HFFc6 (cell line): ENCODE data around the gene PLPP1. TPM values are rescaled to one million over a fixed set of nuclear protein-coding genes. Genes with fewer than 3 reads are reported as not detected.

Source experiments
- DNase-seq: peaks from one replicate; pipeline ENCODE4 v3.0.0-alpha.2; 2018
- H3K27ac Mint-ChIP-seq: 2 replicates; pipeline ENCODE4 v1.8.0; 2020; ENCODE audit warnings: mild to moderate bottlenecking, mixed read lengths
- H3K27me3 Mint-ChIP-seq: 2 replicates; pipeline ENCODE4 v1.8.0; 2021; ENCODE audit warnings: mild to moderate bottlenecking, moderate library complexity, mixed read lengths; ENCODE audit not compliant: insufficient read depth
- H3K36me3 Mint-ChIP-seq: 2 replicates; pipeline ENCODE4 v1.8.0; 2021; ENCODE audit warnings: low read depth, mixed read lengths
- H3K4me1 Mint-ChIP-seq: 2 replicates; pipeline ENCODE4 v1.8.0; 2020; ENCODE audit warnings: low read depth, mixed read lengths
- H3K4me3 Mint-ChIP-seq: 2 replicates; pipeline ENCODE4 v1.8.0; 2020; ENCODE audit warnings: mild to moderate bottlenecking, moderate library complexity, mixed read lengths
- H3K9me3 Mint-ChIP-seq: 2 replicates; pipeline ENCODE4 v1.8.0; 2020; ENCODE audit warnings: mild to moderate bottlenecking, mixed read lengths
- CTCF ChIP-seq: fragments of 200-600 bp; sonication (generic); IDR thresholded peaks from 2 replicates; pipeline ENCODE4 v1.5.0; 2021; ENCODE audit warnings: antibody characterized with exemption, mild to moderate bottlenecking
- total RNA-seq, 6 experiments: library from RNA; stranded (reverse); fragmentation: NEBNext Ultra II Directional; extraction: Animal tissue kit (Norgen Biotek cat#: 25700); gene quantifications; 2 replicates in 1 of 6; 3 replicates in 5 of 6; pipeline ENCODE4 v1.2.3, GENCODE V29; 2021

Gene PLPP1
- total RNA-seq, 6 experiments from 2014 or later: 20.4 to 28.0 (median 23.3) TPM

GRCh38 chr5:55492449-55492848, 42.3 kb downstream of the PLPP1 start:
- Mint-ChIP-seq H3K9me3 (no peaks in the 10 kb centered on the region), H3K4me3 (no peak overlapping the region), H3K4me1 (no peaks in the 10 kb centered on the region), H3K36me3 (no peaks in the 10 kb centered on the region), H3K27me3 (no peaks in the 10 kb centered on the region; the same call in 1 of the 2 replicates), H3K27ac (no peak overlapping the region)
- no peak for DNase-seq
- no peak for TF ChIP-seq CTCF

- H3K36me3 Mint-ChIP-seq: no peaks in the 10 kb centered on the region
- no peak for TF ChIP-seq CTCF
- no peak overlapping the region for H3K4me3 Mint-ChIP-seq
- no peak overlapping the region for H3K27ac Mint-ChIP-seq
- no peaks in the 10 kb centered on the region for H3K9me3 Mint-ChIP-seq
- no peaks in the 10 kb centered on the region for H3K27me3 Mint-ChIP-seq
- DNase-seq: no peak
- peaks cover 29% of the 10 kb centered on the region for H3K4me1 Mint-ChIP-seq
These were observed 49.7 kb downstream of the PLPP1 start for GRCh38 chr5:55485073-55485472.

DNA sequence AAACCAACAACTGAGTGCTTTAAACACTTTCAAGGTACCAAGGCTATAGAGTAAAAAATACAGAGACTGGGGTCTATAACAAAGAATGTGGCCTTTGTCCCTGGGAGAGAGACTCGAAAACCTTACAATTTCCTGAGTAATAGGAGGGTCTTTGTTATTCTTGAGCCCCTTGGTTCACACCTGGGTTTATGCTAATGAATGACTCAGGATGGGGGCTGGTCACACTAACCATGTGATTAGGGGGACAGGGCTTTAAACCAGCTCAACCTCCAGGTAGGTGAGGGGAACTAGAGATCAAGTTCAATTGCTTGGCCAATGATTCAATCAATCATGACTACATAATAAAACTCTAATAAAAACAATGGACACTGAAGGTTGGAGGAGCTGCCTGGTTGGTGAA, 50.2 kb downstream of the PLPP1 start:
- peaks cover 32% of the 10 kb centered on the region for H3K4me1 Mint-ChIP-seq
- no peaks in the 10 kb centered on the region for H3K27me3 Mint-ChIP-seq
- no peak overlapping the region for H3K27ac Mint-ChIP-seq
- no peak for DNase-seq
- H3K36me3 Mint-ChIP-seq: no peaks in the 10 kb centered on the region
- H3K4me3 Mint-ChIP-seq: no peak overlapping the region
- TF ChIP-seq CTCF: no peak
- no peaks in the 10 kb centered on the region for H3K9me3 Mint-ChIP-seq

DNA sequence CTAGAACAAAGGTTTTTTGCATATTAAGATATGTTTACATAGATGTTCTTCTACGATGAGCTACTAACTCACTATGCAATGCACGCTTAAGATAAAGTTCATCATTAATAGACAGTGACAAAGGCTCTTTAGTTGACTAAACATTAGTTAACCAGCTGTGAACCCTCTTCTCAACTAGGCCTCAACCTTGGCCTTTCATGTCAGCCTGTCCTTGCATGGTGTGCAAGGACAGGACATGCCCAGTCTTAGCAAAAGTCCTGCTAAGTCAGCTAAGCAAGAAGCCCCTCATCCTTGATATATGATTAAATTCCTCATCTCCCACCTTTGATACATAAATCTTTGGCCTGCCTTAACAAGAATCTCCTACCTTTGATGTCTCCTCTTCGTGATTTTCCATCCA, 50.9 kb downstream of the PLPP1 start:
- H3K9me3 Mint-ChIP-seq: no peaks in the 10 kb centered on the region
- no peak overlapping the region for H3K4me3 Mint-ChIP-seq
- H3K4me1 Mint-ChIP-seq: peaks cover 32% of the 10 kb centered on the region
- no peaks in the 10 kb centered on the region for H3K36me3 Mint-ChIP-seq
- no peak for TF ChIP-seq CTCF
- DNase-seq: no peak
- H3K27me3 Mint-ChIP-seq: no peaks in the 10 kb centered on the region
- no peak overlapping the region for H3K27ac Mint-ChIP-seq

GRCh38 chr5:55481293-55481855, 53.4 kb downstream of the PLPP1 start:
- DNase-seq: no peak
- no peaks in the 10 kb centered on the region for H3K9me3 Mint-ChIP-seq
- H3K27me3 Mint-ChIP-seq: no peaks in the 10 kb centered on the region
- H3K4me1 Mint-ChIP-seq: peaks cover 32% of the 10 kb centered on the region
- peak overlapping the region; percentile 63 for H3K4me3 Mint-ChIP-seq
- H3K27ac Mint-ChIP-seq: peak overlapping the region; percentile 62
- no peak for TF ChIP-seq CTCF
- no peaks in the 10 kb centered on the region for H3K36me3 Mint-ChIP-seq

DNA sequence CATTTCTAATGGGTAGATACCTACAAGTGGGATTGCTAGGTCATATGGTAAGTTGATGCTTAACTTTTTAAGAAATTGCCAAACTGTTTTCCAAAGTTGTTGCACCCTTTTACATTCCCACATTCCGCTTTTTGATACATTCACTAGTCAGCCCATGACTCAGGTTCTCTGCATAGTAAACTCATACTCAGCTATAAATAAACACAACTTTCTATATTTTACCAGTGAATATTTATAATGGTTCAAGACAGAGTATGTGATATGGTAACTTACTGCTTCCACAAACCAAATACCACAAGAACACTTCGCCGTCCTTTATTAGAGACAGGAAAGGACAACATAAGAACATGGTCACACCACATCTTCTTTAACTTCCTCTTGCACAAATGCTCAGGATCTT, 54.0 kb downstream of the PLPP1 start:
- H3K27ac Mint-ChIP-seq: peak overlapping the region; percentile 62
- H3K4me3 Mint-ChIP-seq: peak overlapping the region; percentile 63
- TF ChIP-seq CTCF: no peak
- no peaks in the 10 kb centered on the region for H3K36me3 Mint-ChIP-seq
- no peaks in the 10 kb centered on the region for H3K27me3 Mint-ChIP-seq
- H3K9me3 Mint-ChIP-seq: no peaks in the 10 kb centered on the region
- DNase-seq: peak; percentile 58
- peaks cover 32% of the 10 kb centered on the region for H3K4me1 Mint-ChIP-seq
